HEK293 (cell line): ENCODE measurements around the gene RRAGB.

Source experiments
- CTCF ChIA-PET: fragments of 350-600 bp; formaldehyde crosslinking; extraction: SDS; loops from one replicate; lab custom pipeline; 2021; ENCODE audit warnings: antibody characterized with exemption; lab: Yijun Ruan, JAX
- POLR2A ChIA-PET: fragments of 300-600 bp; formaldehyde crosslinking; extraction: SDS; loops from one replicate; lab custom pipeline; 2020; ENCODE audit warnings: antibody characterized with exemption, inconsistent platforms; lab: Yijun Ruan, JAX
- H3K27ac ChIP-seq: fragments of 200-500 bp; sonication (Bioruptor generic); 2 replicates; pipeline ENCODE4 v1.5.1; 2014; ENCODE audit warnings: low read depth, low read length, control low read depth, inconsistent platforms; ENCODE audit errors: extremely low read depth
- H3K36me3 ChIP-seq, 2 experiments: fragments of 200-500 bp in 1 of 2; sonication (Bioruptor generic) in 1 of 2; 1 replicate in 1 of 2; 2 replicates in 1 of 2; pipeline ENCODE4 v1.5.1; 2014 to 2017; ENCODE audit warnings: inconsistent platforms in 2 of 2, low read length in 2 of 2; ENCODE audit not compliant: control insufficient read depth in 2 of 2, insufficient read depth in 1 of 2
- H3K4me1 ChIP-seq: fragments of 200-500 bp; sonication (Bioruptor generic); 2 replicates; pipeline ENCODE4 v1.5.1; 2014; ENCODE audit warnings: mild to moderate bottlenecking, low read length, inconsistent platforms; ENCODE audit not compliant: control insufficient read depth, insufficient read depth
- H3K4me3 ChIP-seq: 2 replicates; pipeline ENCODE4 v1.5.1; 2011; ENCODE audit warnings: low read depth, mild to moderate bottlenecking, control low read depth, low read length, moderate library complexity
- H3K9me3 ChIP-seq: fragments of 200-500 bp; sonication (Bioruptor generic); 2 replicates; pipeline ENCODE4 v1.5.1; 2014; ENCODE audit warnings: low read depth, low read length, inconsistent platforms; ENCODE audit not compliant: control insufficient read depth, insufficient read depth
- GLI2 ChIP-seq: fragments of 450-650 bp; formaldehyde crosslinking; IDR thresholded peaks from 2 replicates; pipeline ENCODE4; 2017; ENCODE audit warnings: missing biosample characterization, missing genetic modification characterization, low read depth, borderline replicate concordance
- YY1 ChIP-seq: fragments of 450-650 bp; formaldehyde crosslinking; IDR thresholded peaks from 2 replicates; pipeline ENCODE4 v1.5.1; 2018; ENCODE audit warnings: missing biosample characterization, missing genetic modification characterization
- ZBTB21 ChIP-seq: fragments of 450-650 bp; formaldehyde crosslinking; IDR thresholded peaks from 2 replicates; pipeline ENCODE4 v1.5.1; 2017; ENCODE audit warnings: missing biosample characterization, missing genetic modification characterization
- ZNF140 ChIP-seq: fragments of 450-650 bp; formaldehyde crosslinking; IDR thresholded peaks from 2 replicates; pipeline ENCODE4 v1.5.1; 2016; ENCODE audit warnings: missing biosample characterization, missing genetic modification characterization
- ZNF174 ChIP-seq: fragments of 450-650 bp; formaldehyde crosslinking; IDR thresholded peaks from 2 replicates; pipeline ENCODE4 v1.5.0; 2017; ENCODE audit warnings: missing biosample characterization, mild to moderate bottlenecking, missing genetic modification characterization
- ZNF223 ChIP-seq: fragments of 450-650 bp; formaldehyde crosslinking; IDR thresholded peaks from 2 replicates; pipeline ENCODE4 v1.5.1; 2016; ENCODE audit warnings: missing biosample characterization, missing genetic modification characterization
- ZNF324 ChIP-seq: fragments of 450-650 bp; formaldehyde crosslinking; IDR thresholded peaks from 2 replicates; pipeline ENCODE4 v1.5.1; 2016; ENCODE audit warnings: missing biosample characterization, missing genetic modification characterization
- ZNF354C ChIP-seq: fragments of 450-650 bp; formaldehyde crosslinking; IDR thresholded peaks from 2 replicates; pipeline ENCODE4 v1.5.1; 2016; ENCODE audit warnings: missing biosample characterization, missing genetic modification characterization, low read depth, borderline replicate concordance
- ZNF416 ChIP-seq: fragments of 450-650 bp; formaldehyde crosslinking; IDR thresholded peaks from 2 replicates; pipeline ENCODE4 v1.5.1; 2016; ENCODE audit warnings: missing biosample characterization, missing genetic modification characterization
- ZNF510 ChIP-seq: fragments of 450-650 bp; formaldehyde crosslinking; IDR thresholded peaks from 2 replicates; pipeline ENCODE4 v1.5.1; 2018; ENCODE audit warnings: mild to moderate bottlenecking, missing genetic modification characterization, missing biosample characterization; ENCODE audit not compliant: insufficient replicate concordance
- ZNF610 ChIP-seq: fragments of 450-650 bp; formaldehyde crosslinking; IDR thresholded peaks from 2 replicates; pipeline ENCODE4 v1.5.1; 2016; ENCODE audit warnings: missing biosample characterization, missing genetic modification characterization, borderline replicate concordance
- ZNF658 ChIP-seq: fragments of 450-650 bp; formaldehyde crosslinking; IDR thresholded peaks from 2 replicates; pipeline ENCODE4; 2016; ENCODE audit warnings: missing biosample characterization, missing genetic modification characterization
- ZNF677 ChIP-seq: fragments of 450-650 bp; IDR thresholded peaks from 2 replicates; pipeline ENCODE4 v1.5.0; 2018; ENCODE audit warnings: missing biosample characterization, mild to moderate bottlenecking, missing genetic modification characterization, moderate library complexity
- TF ChIP-seq, protein P1 (sequence below): fragments of 450-650 bp; formaldehyde crosslinking; IDR thresholded peaks from 2 replicates; pipeline ENCODE4 v1.5.1; 2017; ENCODE audit warnings: missing biosample characterization, missing genetic modification characterization
- TF ChIP-seq, protein P2 (sequence below): fragments of 450-650 bp; formaldehyde crosslinking; IDR thresholded peaks from 2 replicates; pipeline ENCODE4 v1.5.1; 2016; ENCODE audit warnings: missing biosample characterization, missing genetic modification characterization, borderline replicate concordance
- TF ChIP-seq, protein P3 (sequence below): fragments of 450-650 bp; formaldehyde crosslinking; IDR thresholded peaks from 2 replicates; pipeline ENCODE4 v1.5.1; 2016; ENCODE audit warnings: missing biosample characterization, missing genetic modification characterization
- TF ChIP-seq, protein P4 (sequence below): fragments of 450-650 bp; IDR thresholded peaks from 2 replicates; pipeline ENCODE4 v1.5.1; 2018; ENCODE audit warnings: missing biosample characterization, missing genetic modification characterization
- TF ChIP-seq, protein P5 (sequence below): fragments of 450-650 bp; formaldehyde crosslinking; IDR thresholded peaks from 2 replicates; pipeline ENCODE4 v1.5.1; 2017; ENCODE audit warnings: missing biosample characterization, missing genetic modification characterization

RRAGB gene

DNA sequence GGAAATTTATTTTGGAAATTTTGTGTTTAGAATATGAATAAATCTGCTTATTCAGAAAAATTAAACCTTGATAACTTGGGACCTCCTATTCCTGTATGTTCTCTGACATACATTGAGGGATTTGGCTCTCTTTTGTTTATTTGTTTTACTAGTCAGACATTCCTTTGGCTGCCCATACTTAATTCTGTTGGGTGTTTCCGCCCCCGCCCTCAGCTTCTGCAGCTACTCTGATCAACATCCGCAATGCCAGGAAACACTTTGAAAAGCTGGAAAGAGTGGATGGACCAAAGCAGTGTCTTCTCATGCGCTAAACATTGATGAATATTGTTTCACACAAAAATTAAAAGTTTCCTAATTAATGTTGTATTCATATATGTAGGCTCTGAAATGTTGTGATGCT lies 40.5 kb downstream of the RRAGB start:
- TF ChIP-seq, protein P1, sequence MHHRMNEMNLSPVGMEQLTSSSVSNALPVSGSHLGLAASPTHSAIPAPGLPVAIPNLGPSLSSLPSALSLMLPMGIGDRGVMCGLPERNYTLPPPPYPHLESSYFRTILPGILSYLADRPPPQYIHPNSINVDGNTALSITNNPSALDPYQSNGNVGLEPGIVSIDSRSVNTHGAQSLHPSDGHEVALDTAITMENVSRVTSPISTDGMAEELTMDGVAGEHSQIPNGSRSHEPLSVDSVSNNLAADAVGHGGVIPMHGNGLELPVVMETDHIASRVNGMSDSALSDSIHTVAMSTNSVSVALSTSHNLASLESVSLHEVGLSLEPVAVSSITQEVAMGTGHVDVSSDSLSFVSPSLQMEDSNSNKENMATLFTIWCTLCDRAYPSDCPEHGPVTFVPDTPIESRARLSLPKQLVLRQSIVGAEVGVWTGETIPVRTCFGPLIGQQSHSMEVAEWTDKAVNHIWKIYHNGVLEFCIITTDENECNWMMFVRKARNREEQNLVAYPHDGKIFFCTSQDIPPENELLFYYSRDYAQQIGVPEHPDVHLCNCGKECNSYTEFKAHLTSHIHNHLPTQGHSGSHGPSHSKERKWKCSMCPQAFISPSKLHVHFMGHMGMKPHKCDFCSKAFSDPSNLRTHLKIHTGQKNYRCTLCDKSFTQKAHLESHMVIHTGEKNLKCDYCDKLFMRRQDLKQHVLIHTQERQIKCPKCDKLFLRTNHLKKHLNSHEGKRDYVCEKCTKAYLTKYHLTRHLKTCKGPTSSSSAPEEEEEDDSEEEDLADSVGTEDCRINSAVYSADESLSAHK (tag by site-specific recombination), result no peak
- no peak for TF ChIP-seq ZNF223 (tag by site-specific recombination)
- TF ChIP-seq GLI2 (tag by site-specific recombination), result no peak
- TF ChIP-seq ZNF324 (tag by site-specific recombination), result no peak
- ChIA-PET POLR2A (no interaction called here), CTCF (interaction anchor here (0.6 to 0.7 kb wide), 2 partner anchors 23 to 34 kb away, joined by 3 to 4 read pairs; no protein-coding TSS in a partner anchor)
- peaks cover 3 to 16% of the 10 kb centered on the region in 2 experiments; a peak in 2 of 3 replicates for H3K36me3 ChIP-seq
- no peak overlapping the region for H3K27ac ChIP-seq
- H3K4me3 ChIP-seq, result no peak overlapping the region
- no peaks in the 10 kb centered on the region for H3K9me3 ChIP-seq
- no peaks in the 10 kb centered on the region for H3K4me1 ChIP-seq

DNA sequence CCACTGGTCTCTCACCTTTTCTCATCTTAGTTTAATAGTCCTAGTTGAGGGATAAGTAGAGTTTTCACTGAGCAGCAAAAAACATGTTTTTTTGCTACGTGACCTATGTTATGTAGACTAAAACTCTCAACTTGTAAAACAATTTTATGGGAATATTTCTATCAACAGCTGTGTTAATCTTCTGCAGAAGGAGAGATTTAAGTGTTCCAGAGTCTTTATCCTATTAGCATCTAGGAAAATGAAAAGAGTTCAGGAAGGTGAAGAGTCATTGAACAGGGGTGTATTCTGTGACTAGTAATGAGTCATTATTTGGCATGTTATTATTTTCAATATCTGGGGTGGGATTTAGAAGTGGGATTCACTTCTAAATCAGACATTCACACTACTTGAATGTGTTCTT lies 41.9 kb downstream of the RRAGB start:
- Histone ChIP-seq H3K9me3 (no peaks in the 10 kb centered on the region), H3K4me3 (no peak overlapping the region), H3K27ac (no peak overlapping the region), H3K4me1 (no peaks in the 10 kb centered on the region), H3K36me3 (peaks cover 0 to 16% of the 10 kb centered on the region in 2 experiments; a peak in 1 of 3 replicates)
- TF ChIP-seq ZNF140 (no peak), ZNF354C (no peak)
- TF ChIP-seq, protein P2, sequence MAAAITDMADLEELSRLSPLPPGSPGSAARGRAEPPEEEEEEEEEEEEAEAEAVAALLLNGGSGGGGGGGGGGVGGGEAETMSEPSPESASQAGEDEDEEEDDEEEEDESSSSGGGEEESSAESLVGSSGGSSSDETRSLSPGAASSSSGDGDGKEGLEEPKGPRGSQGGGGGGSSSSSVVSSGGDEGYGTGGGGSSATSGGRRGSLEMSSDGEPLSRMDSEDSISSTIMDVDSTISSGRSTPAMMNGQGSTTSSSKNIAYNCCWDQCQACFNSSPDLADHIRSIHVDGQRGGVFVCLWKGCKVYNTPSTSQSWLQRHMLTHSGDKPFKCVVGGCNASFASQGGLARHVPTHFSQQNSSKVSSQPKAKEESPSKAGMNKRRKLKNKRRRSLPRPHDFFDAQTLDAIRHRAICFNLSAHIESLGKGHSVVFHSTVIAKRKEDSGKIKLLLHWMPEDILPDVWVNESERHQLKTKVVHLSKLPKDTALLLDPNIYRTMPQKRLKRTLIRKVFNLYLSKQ, result no peak
- ChIA-PET POLR2A (no interaction called here), CTCF (no interaction called here)

DNA sequence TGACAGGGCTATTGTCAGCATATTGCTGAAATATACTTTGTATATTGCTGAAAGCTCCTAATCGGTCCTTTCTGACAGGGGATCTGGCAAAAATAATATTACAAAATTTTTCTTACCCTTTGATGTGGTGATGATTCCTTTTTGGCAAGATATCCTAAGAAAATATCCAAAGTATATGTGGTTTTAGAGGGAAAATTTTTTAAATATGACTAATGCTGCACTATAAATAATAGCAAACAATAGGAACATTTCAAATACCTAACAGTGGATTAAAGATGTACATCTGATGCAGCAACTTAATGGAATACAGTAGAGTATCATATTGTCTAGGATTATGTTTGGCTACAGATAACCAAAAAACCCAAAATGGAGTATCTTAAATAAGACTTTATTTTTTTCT lies 49.6 kb downstream of the RRAGB start:
- H3K36me3 ChIP-seq, result no peaks in the 10 kb centered on the region
- POLR2A ChIA-PET, result no interaction called here
- CTCF ChIA-PET, result no interaction called here
- no peaks in the 10 kb centered on the region for H3K4me1 ChIP-seq
- H3K27ac ChIP-seq, result no peak overlapping the region
- TF ChIP-seq ZBTB21 (tag by site-specific recombination), result no peak
- TF ChIP-seq, protein P1 (tag by site-specific recombination), result no peak
- TF ChIP-seq, protein P3, sequence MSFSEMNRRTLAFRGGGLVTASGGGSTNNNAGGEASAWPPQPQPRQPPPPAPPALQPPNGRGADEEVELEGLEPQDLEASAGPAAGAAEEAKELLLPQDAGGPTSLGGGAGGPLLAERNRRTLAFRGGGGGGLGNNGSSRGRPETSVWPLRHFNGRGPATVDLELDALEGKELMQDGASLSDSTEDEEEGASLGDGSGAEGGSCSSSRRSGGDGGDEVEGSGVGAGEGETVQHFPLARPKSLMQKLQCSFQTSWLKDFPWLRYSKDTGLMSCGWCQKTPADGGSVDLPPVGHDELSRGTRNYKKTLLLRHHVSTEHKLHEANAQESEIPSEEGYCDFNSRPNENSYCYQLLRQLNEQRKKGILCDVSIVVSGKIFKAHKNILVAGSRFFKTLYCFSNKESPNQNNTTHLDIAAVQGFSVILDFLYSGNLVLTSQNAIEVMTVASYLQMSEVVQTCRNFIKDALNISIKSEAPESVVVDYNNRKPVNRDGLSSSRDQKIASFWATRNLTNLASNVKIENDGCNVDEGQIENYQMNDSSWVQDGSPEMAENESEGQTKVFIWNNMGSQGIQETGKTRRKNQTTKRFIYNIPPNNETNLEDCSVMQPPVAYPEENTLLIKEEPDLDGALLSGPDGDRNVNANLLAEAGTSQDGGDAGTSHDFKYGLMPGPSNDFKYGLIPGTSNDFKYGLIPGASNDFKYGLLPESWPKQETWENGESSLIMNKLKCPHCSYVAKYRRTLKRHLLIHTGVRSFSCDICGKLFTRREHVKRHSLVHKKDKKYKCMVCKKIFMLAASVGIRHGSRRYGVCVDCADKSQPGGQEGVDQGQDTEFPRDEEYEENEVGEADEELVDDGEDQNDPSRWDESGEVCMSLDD (tag by site-specific recombination), result no peak
- TF ChIP-seq, protein P4, sequence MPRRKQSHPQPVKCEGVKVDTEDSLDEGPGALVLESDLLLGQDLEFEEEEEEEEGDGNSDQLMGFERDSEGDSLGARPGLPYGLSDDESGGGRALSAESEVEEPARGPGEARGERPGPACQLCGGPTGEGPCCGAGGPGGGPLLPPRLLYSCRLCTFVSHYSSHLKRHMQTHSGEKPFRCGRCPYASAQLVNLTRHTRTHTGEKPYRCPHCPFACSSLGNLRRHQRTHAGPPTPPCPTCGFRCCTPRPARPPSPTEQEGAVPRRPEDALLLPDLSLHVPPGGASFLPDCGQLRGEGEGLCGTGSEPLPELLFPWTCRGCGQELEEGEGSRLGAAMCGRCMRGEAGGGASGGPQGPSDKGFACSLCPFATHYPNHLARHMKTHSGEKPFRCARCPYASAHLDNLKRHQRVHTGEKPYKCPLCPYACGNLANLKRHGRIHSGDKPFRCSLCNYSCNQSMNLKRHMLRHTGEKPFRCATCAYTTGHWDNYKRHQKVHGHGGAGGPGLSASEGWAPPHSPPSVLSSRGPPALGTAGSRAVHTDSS (tag by site-specific recombination), result no peak
- TF ChIP-seq ZNF510 (tag by site-specific recombination), result no peak
- no peak for TF ChIP-seq ZNF416 (tag by site-specific recombination)
- no peak for TF ChIP-seq ZNF677 (tag by site-specific recombination)
- no peak for TF ChIP-seq ZNF610 (tag by site-specific recombination)
- no peak for TF ChIP-seq ZNF174
- TF ChIP-seq, protein P5, sequence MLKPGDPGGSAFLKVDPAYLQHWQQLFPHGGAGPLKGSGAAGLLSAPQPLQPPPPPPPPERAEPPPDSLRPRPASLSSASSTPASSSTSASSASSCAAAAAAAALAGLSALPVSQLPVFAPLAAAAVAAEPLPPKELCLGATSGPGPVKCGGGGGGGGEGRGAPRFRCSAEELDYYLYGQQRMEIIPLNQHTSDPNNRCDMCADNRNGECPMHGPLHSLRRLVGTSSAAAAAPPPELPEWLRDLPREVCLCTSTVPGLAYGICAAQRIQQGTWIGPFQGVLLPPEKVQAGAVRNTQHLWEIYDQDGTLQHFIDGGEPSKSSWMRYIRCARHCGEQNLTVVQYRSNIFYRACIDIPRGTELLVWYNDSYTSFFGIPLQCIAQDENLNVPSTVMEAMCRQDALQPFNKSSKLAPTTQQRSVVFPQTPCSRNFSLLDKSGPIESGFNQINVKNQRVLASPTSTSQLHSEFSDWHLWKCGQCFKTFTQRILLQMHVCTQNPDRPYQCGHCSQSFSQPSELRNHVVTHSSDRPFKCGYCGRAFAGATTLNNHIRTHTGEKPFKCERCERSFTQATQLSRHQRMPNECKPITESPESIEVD (tag by site-specific recombination), result no peak
- TF ChIP-seq YY1 (tag by site-specific recombination), result no peak
- TF ChIP-seq ZNF658, result no peak
- no peak overlapping the region for H3K4me3 ChIP-seq
- H3K9me3 ChIP-seq, result no peaks in the 10 kb centered on the region
